ENCODE results near the gene SPATA31E1. TPM values are rescaled to one million over a fixed set of nuclear protein-coding genes. Genes with fewer than 3 reads are reported as not detected.

SPATA31E1 gene
- total and polyA plus RNA-seq, 9 of the 15 experiments (the other 6 are each of a cell fraction or from before 2014, with no cell fraction given), result not detected

- DNase-seq (ENCODE audit: extremely low read depth in 1 of 4, low spot score in 3 of 4), result no peak
- H3K4me1 ChIP-seq (replicated peaks in 1 of 2; ENCODE audit: control insufficient read depth in 2 of 2, insufficient read depth in 2 of 2, low read length in 2 of 2), result no peaks in the 10 kb centered on the region; a peak in 1 of 5 replicates
- H3K9ac ChIP-seq (ENCODE audit: insufficient read depth in 1 of 2, low read depth in 2 of 2, low read length in 2 of 2), result no peak overlapping the region
- no peak overlapping the region for H2AFZ ChIP-seq (ENCODE audit: low read depth, low read length)
- H3K9me1 ChIP-seq (ENCODE audit: control insufficient read depth, insufficient read depth, low read length), result no peaks in the 10 kb centered on the region
- intact Hi-C loops (cut with micrococcal nuclease) (no loop called here), in situ Hi-C loops (cut with MboI) (no loop called here)
- 0% methylated on average over 2 of the region's 2 CpGs for WGBS (ENCODE audit: insufficient coverage, low coverage, missing lambda C conversion rate)
- H3K79me2 ChIP-seq (ENCODE audit: control insufficient read depth, insufficient read depth, low read length), result no peaks in the 10 kb centered on the region
- ChIA-PET POLR2A (interaction anchor here (1.4 kb wide), 1 partner anchor 19 kb away, joined by 4 read pairs; no protein-coding TSS in a partner anchor), CTCF (ENCODE audit: low intra/inter-chr PET ratio) (no interaction called here)
- H3K9me3 ChIP-seq (replicated peaks; ENCODE audit: control insufficient read depth, insufficient read depth, low read depth, low read length), result no peaks in the 10 kb centered on the region
- peaks cover 4 to 17% of the 10 kb centered on the region in 2 experiments; a peak in 3 of 5 replicates for H3K27me3 ChIP-seq (ENCODE audit: control insufficient read depth in 2 of 2, insufficient read depth in 2 of 2, low read length in 2 of 2)
- no peak for ATAC-seq
- H3K4me3 ChIP-seq, result no peak overlapping the region
- no TSS peak for BruUV-seq (replicated peaks)
- H3K36me3 ChIP-seq (ENCODE audit: control insufficient read depth, insufficient read depth, low read length), result no peaks in the 10 kb centered on the region
- no peak for FAIRE-seq
- H4K20me1 ChIP-seq (replicated peaks; ENCODE audit: control insufficient read depth, insufficient read depth, low read length), result no peaks in the 10 kb centered on the region
- H3K4me2 ChIP-seq (ENCODE audit: insufficient read depth, low read length), result no peak overlapping the region
- H3K27ac ChIP-seq (ENCODE audit: extremely low read depth, low read depth, low read length), result no peak overlapping the region
- no peak for TF ChIP-seq ZNF445 (CRISPR knock-in tag; IDR thresholded peaks at IDR 0.05; ENCODE audit: low read depth)
- no peak for TF ChIP-seq YBX1 (IDR thresholded peaks at IDR 0.05)
- TF ChIP-seq ZFX (CRISPR knock-in tag; IDR thresholded peaks at IDR 0.05), result no peak
- TF ChIP-seq ZNF146 (CRISPR knock-in tag; IDR thresholded peaks at IDR 0.05; ENCODE audit: unreplicated experiment), result no peak
- no peak for TF ChIP-seq EP400 (IDR thresholded peaks at IDR 0.05)
- TF ChIP-seq BRCA1 (IDR thresholded peaks at IDR 0.05), result no peak
- no peak for TF ChIP-seq BRCA1 (CRISPR knock-in tag; IDR thresholded peaks at IDR 0.05)
- TF ChIP-seq THRB (CRISPR knock-in tag; conservative IDR thresholded peaks at IDR 0.05), result no peak
- TF ChIP-seq, protein P1, sequence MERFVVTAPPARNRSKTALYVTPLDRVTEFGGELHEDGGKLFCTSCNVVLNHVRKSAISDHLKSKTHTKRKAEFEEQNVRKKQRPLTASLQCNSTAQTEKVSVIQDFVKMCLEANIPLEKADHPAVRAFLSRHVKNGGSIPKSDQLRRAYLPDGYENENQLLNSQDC (CRISPR knock-in tag; IDR thresholded peaks at IDR 0.05), result no peak
- TF ChIP-seq ZBTB7A (IDR thresholded peaks at IDR 0.05; ENCODE audit: borderline replicate concordance, control insufficient read depth, low read depth, low read length), result no peak
- TF ChIP-seq RNF2 (IDR thresholded peaks at IDR 0.05), result no peak
- no peak for TF ChIP-seq GABPB2 (CRISPR knock-in tag; conservative IDR thresholded peaks at IDR 0.05)
- no peak for TF ChIP-seq HLTF (IDR thresholded peaks at IDR 0.05)
- no peak for TF ChIP-seq ZNF175 (CRISPR knock-in tag; IDR thresholded peaks at IDR 0.05; ENCODE audit: low read depth)
- TF ChIP-seq KAT2B (IDR thresholded peaks at IDR 0.05; ENCODE audit: low read depth, low read length), result no peak
- no peak for TF ChIP-seq ZNF449 (CRISPR knock-in tag; IDR thresholded peaks at IDR 0.05)
- TF ChIP-seq HMGXB4 (CRISPR knock-in tag; IDR thresholded peaks at IDR 0.05), result no peak
- TF ChIP-seq CREM (IDR thresholded peaks at IDR 0.05; ENCODE audit: low read depth), result no peak
- TF ChIP-seq ZNF76 (CRISPR knock-in tag; IDR thresholded peaks at IDR 0.05; ENCODE audit: borderline replicate concordance), result no peak
Measured at GRCh38 chr9:87844506-87844905, 38.2 kb upstream of the SPATA31E1 start.

Data from K562 (cell line).